ENCODE results near the gene RPA1.
"Not testable (repeated sequence)": the region's sequence is repeated elsewhere in the genome, so short reads cannot be mapped to it uniquely, and the experiment has no call there.

Gene RPA1

DNA sequence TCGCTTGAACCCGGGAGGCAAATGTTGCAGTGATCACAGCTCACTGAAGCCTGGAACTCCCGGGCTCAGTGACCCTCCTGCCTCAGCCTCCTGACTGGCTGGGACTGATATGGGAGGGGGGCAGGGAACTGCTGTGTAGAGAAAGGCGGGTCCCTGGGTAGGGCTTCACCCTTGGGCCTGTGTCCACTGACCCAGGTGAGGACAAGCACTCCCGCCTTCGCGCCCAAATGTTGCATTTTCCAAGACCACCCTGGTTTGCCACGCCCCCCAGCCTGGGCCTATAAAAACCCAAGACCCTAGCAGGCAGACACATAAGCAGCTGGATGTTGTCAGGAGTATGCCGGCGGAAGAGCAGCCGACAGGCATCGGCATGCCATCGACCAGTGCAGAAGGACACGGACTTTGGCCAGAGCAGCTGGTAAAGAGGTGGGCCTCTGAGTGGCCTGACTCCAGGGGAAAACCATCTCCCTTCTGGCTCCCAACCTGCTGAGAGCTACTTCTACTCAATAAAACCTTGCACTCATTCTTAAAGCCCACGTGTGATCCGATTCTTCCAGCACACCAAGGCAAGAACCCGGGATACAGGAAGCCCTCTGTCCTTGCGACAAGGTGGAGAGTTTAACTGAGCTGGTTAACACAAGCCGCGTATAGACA, 19.2 kb upstream of the RPA1 start:
- in situ Hi-C loops (cut with MboI; ENCODE audit: low sequenced_read_pairs): no loop called here

- in situ Hi-C loops (cut with MboI; ENCODE audit: low sequenced_read_pairs): no loop called here
Observed at GRCh38 chr17:1813088-1813487, 16.7 kb upstream of the RPA1 start.

DNA sequence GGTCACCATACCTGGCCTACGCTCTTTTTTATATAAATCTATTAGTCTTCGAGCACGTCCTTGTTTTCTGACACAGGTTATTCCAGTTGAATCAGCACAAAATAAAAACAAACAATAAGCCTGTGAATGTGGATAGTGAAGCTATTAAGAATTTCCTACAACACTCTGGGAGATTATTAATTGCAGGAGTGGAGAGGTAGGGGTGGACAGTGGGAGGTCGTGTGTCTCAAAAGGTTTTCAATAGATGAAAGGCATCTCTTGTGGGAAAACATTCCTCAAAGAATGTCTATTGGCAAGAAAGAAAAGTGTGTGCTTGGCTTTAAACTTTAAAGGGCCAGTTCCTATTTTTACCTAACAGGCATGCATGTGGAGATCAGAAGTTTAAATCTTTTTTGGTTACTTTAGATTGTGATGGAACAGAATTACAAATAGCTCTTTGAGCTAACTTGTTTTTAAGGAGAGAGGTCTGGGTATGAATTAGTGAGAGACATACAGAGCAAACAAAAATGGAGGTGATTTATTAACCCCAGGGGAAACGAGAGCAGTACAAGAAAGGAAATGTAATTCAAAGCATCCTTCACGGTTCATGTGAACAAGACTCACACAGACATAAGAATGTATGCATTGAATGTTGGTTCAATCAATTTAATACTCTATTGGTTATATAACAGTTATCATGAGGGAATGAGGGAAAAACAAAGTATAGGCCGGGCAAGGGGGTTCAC, 9.1 kb upstream of the RPA1 start:
- in situ Hi-C loops (cut with MboI; ENCODE audit: low sequenced_read_pairs): no loop called here

DNA sequence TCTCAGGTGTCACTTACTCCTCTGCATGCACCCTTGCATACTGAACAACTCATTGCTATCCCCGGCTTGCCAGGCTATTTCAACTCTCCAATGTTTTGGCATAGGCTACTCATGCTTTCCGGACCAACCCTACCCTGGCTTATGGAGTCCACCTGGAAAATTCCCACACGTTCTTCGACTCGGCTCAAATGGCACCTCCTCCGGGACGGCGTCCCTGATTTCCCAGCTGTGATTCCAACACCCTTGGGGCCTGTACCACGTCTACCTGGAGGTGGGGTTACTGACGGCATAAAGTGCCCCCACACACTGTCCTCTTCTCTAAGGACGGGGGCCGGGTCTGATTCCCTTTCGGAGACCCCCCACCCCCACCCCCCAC, 601 bp upstream of the RPA1 start:
- in situ Hi-C loops (cut with MboI; ENCODE audit: low sequenced_read_pairs): no loop called here

DNA sequence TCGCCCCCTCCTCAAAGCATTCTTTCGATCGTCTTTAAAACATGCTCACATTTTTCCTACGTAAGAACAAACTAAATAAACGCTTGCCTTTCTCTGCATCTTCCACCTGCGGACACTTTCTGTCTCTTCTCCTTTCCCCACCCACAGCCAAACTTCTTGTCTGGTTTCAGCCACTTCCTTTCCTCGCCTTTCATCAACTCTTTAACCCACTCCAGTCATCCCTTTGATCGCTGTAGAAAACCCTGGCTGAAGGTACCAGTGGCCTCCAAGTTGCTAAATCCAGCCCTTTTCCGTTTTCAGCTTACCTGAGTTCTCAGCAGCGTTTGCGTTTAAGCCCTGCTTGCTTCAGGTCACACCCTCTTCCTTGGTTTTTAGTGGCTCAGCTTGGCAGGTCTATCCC, 483 bp downstream of the RPA1 start:
- in situ Hi-C loops (cut with MboI; ENCODE audit: low sequenced_read_pairs): no loop called here

- in situ Hi-C loops (cut with MboI; ENCODE audit: low sequenced_read_pairs): no loop called here
Observed at GRCh38 chr17:1834380-1835149, 4.8 kb downstream of the RPA1 start.

DNA sequence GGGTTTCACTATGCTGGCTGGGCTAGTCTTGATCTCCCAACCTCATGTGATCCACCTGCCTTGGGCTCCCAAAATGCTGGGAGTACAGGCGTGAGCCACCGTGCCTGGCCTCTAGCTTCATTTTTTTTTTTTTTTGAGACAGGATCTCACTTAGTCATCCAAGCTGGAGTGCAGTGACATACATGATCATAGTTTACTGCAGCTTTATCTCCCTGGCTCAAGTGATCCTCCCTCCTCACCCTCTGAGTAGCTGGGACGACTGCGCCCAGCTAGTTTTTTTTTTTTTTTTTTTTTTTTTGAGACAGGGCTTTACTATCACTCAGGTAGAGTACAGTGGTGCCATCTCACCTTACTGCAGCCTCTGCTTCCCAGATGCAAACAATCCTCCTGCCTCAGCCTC, 9.7 kb downstream of the RPA1 start:
- in situ Hi-C loops (cut with MboI; ENCODE audit: low sequenced_read_pairs): no loop called here

DNA sequence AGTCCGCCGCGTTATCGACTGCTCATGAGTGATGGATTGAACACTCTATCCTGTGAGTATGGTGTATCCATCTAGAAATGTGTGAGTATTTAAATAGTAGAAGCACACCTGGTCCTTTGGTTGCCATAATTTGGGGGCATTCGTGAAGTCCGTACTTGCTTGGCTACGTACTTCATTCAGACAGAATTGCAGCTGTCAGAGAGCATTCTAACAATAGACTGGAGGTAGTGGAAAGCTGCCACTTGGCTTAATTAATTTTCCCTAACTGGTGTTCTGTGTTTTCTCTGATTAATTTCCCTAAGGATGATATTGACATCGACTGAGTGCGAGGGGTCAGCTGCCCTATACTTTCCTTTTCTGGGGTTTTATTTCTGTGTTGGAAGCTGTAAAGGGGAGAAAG, 14.1 kb downstream of the RPA1 start:
- in situ Hi-C loops (cut with MboI; ENCODE audit: low sequenced_read_pairs): no loop called here

DNA sequence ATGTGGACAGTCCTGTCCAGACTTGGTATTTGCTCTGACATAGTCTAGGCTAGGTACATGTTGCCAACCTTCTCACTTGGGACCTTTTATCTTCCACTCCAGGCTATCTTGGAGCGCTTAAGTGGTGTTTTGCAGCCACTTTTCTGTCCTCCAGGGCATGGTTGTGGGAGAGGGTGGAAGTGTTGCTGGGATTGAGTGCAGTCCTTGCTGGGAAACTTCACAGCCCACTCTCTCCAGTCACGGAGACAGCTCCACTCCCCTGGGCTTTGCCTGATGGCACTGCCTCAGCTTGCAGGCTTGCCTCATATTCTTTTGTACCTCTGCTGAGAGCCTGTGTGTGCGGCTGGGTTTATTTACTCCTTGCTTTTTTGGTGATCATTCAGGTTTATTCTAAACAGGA, 17.4 kb downstream of the RPA1 start:
- in situ Hi-C loops (cut with MboI; ENCODE audit: low sequenced_read_pairs): no loop called here

- in situ Hi-C loops (cut with MboI; ENCODE audit: low sequenced_read_pairs): no loop called here
Observed at GRCh38 chr17:1852327-1852726, 22.5 kb downstream of the RPA1 start.

DNA sequence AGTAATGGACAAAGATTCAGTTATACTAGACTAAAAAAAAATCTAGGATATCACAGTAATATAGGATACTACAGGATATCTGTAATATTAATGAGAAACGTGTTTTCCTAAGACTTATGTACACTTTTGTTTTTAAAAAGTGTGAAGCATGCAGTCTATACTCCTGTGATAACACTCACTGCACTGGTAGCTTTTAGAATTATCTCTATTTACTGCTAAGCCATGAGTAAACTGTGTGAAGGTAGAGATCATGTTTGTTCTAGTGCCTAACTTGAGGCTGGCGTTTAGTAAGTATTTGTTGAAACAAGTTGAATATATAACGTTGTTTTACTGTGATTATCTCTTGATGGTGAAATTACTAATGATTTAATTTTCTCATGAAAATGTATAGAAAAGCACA, 23.9 kb downstream of the RPA1 start:
- in situ Hi-C loops (cut with MboI; ENCODE audit: low sequenced_read_pairs): no loop called here

DNA sequence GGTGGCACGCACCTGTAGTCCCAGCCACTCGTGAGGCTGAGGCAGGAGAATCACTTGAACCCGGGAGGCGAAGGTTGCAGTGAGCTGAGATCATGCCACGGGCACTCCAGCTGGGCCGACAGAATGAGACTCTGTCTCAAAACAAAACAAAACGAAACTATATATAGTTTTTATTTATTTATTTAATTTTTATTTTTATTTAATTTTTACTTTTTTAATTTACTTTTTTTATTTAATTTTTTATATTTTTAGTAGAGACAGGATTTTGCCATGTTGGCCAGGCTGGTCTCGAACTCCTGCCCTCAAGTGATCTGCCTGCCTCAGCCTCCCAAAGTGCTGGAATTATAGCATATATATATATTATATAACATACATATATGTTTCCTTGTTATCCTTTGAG, 26.7 kb downstream of the RPA1 start:
- in situ Hi-C loops (cut with MboI; ENCODE audit: low sequenced_read_pairs): not testable (repeated sequence)

- in situ Hi-C loops (cut with MboI; ENCODE audit: low sequenced_read_pairs): no loop called here
Observed at GRCh38 chr17:1860978-1861377, 31.2 kb downstream of the RPA1 start.

GRCh38 chr17:1861391-1862010, 31.7 kb downstream of the RPA1 start:
- in situ Hi-C loops (cut with MboI; ENCODE audit: low sequenced_read_pairs): no loop called here

DNA sequence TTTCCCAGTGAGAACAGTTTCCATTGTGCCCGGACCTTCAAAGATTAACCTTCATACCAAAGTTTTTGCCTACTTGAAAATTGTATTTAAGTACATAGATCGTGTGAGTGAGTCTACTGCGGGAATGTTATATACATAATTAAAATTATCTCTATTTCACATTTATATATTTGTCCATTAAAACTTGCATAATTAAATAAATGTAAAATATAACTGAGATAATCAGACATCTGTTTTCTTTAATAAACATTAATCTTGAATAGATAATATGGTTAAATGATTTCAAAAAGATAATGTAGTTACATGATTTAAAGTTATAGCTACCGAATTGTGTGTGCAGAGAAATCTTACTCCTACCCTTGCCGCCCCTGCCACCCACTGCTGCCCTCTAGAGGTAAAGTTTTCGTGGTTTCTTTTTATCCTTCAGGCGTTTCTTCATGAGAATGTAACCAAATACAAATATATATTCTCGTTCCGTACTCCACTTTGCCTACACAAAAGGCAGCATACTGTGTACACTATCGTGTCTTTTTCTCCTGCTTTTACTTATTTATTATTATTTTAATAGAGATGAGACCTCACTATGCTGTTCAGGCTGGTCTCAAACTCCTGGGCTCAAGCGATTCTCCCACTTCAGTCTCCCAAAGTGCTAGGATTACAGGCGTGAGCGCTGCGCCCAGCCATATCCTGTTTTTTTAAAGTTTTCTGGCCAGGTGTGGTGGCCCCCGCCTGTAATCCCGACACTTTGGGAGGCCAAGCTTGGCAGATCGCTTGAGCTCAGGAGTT, 35.6 kb downstream of the RPA1 start:
- in situ Hi-C loops (cut with MboI; ENCODE audit: low sequenced_read_pairs): no loop called here

DNA sequence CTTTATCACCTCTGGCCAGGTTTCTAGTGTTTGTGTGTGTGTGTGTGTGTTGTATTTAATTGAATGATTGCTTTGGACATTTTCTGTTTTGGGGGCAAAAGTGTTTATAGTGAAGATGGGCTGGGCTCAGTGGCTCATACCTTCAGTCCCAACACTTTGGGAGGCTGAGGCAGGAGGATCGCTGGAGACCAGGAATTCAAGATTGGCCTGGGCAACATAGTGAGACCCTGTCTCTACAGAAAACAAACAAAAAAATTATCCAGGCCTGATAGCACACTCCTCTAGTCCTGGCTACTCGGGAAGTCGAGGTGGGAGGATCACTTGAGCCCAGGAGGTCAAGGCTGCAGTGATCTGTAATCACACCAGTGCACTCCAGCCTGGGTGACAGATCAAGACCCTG, 37.5 kb downstream of the RPA1 start:
- in situ Hi-C loops (cut with MboI; ENCODE audit: low sequenced_read_pairs): no loop called here

- in situ Hi-C loops (cut with MboI; ENCODE audit: low sequenced_read_pairs): no loop called here
Observed at GRCh38 chr17:1868090-1868489, 38.3 kb downstream of the RPA1 start.

GRCh38 chr17:1870592-1870991, 40.8 kb downstream of the RPA1 start:
- in situ Hi-C loops (cut with MboI; ENCODE audit: low sequenced_read_pairs): no loop called here

DNA sequence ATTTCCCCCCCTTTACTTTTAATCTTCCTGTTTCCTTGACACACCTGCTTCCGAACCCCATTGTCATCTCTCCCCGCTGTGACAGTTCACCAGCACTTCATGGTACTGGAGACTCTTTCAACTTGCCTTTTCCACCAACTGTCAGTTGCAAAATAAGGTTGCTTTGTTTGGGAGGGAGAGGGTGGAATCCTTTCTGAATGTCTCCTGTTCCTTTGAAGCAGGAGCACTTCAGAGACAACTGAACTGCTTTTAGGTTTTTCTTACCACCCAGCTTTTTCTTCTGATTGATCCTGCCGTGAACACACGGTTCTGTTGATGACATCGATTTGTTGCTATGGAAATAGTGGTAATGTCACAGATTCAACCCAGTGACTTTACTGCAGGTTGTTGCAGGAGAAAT, 42.0 kb downstream of the RPA1 start:
- in situ Hi-C loops (cut with MboI; ENCODE audit: low sequenced_read_pairs): no loop called here

GRCh38 chr17:1872254-1872653, 42.4 kb downstream of the RPA1 start:
- in situ Hi-C loops (cut with MboI; ENCODE audit: low sequenced_read_pairs): no loop called here

GRCh38 chr17:1872976-1873375, 43.2 kb downstream of the RPA1 start:
- in situ Hi-C loops (cut with MboI; ENCODE audit: low sequenced_read_pairs): no loop called here

Data from HL-60/S4 treated with retinoic acid at 250 ng/mL for 4 days and 3 days (cell line).